ENCODE results near the gene MROH7. TPM values are rescaled to one million over a fixed set of nuclear protein-coding genes. Genes with fewer than 3 reads are reported as not detected.

MROH7 gene
- total and polyA plus RNA-seq, 4 donors, result 0.07 to 2.8 (median 0.58) TPM

DNA sequence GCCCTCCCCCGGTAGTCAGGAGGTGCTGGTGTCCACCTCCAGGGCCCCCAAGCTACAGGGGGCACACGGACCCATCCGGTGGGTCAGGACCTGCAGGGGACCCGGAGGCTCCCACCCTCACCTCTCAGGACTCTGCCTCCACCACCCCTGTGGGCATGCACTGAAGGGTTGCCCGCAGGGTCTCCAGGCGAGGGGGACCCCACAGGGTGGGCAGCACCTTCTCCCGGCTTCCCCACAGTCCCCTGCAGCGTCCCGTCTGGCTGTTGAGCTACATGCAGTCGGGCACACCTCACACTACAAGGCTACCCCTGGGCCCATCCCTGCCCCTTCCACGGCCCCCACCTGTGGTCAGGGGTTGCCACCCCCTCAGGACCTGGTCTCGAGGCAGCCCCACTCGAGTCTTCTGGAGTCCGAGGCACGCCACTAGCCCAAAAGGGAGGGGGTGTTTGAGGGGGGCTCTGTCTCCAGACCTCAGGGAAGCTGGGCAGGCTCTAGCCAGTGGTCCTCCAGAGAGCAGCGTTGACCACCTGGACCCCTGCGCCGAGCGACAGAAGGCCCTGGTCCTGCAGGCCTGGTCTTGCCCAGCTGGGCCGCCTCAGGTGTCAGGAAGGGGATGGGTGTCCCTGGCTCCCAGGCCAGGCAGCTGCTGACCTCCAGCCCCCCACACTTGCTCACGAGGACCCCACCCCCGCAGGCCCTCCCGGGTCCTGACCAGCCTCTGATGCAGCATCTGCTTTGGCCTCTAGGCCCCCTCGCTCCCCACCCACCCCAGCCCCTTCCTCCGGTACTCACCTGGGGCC is 113.1 kb downstream of the MROH7 start:
- Histone ChIP-seq H3K4me3 (ENCODE audit: low read depth in 1 of 3, low read length in 3 of 3) (no peak overlapping the region), H3K4me1 (ENCODE audit: control insufficient read depth in 4 of 4, insufficient read depth in 4 of 4, low read length in 3 of 4) (no peaks in the 10 kb centered on the region), H3K36me3 (ENCODE audit: control insufficient read depth in 4 of 4, insufficient read depth in 3 of 4, low read depth in 1 of 4, low read length in 3 of 4) (peaks cover 0 to 18% (median 6%) of the 10 kb centered on the region in 4 donors), H3K9me3 (ENCODE audit: control insufficient read depth in 4 of 4, low read length in 3 of 4) (no peaks in the 10 kb centered on the region), H3K27ac (ENCODE audit: low read depth in 1 of 2, low read length in 2 of 2) (no peak overlapping the region), H3K27me3 (ENCODE audit: control insufficient read depth in 4 of 4, insufficient read depth in 4 of 4, low read length in 3 of 4) (no peaks in the 10 kb centered on the region), H3K9ac (ENCODE audit: low read depth in 1 of 2, low read length in 2 of 2) (no peak overlapping the region)
- DNase-seq (ENCODE audit: low spot score), result no peak
- TF ChIP-seq, protein P1, sequence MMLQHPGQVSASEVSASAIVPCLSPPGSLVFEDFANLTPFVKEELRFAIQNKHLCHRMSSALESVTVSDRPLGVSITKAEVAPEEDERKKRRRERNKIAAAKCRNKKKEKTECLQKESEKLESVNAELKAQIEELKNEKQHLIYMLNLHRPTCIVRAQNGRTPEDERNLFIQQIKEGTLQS (IDR thresholded peaks at IDR 0.05), result no peak
- TF ChIP-seq FOXA1 (IDR thresholded peaks at IDR 0.05), result no peak
- no peak for TF ChIP-seq GABPA (IDR thresholded peaks at IDR 0.05 in 1 of 2, conservative IDR thresholded peaks at IDR 0.05 in 1 of 2)
- no peak for TF ChIP-seq RXRA (IDR thresholded peaks at IDR 0.05)
- TF ChIP-seq, protein P2, sequence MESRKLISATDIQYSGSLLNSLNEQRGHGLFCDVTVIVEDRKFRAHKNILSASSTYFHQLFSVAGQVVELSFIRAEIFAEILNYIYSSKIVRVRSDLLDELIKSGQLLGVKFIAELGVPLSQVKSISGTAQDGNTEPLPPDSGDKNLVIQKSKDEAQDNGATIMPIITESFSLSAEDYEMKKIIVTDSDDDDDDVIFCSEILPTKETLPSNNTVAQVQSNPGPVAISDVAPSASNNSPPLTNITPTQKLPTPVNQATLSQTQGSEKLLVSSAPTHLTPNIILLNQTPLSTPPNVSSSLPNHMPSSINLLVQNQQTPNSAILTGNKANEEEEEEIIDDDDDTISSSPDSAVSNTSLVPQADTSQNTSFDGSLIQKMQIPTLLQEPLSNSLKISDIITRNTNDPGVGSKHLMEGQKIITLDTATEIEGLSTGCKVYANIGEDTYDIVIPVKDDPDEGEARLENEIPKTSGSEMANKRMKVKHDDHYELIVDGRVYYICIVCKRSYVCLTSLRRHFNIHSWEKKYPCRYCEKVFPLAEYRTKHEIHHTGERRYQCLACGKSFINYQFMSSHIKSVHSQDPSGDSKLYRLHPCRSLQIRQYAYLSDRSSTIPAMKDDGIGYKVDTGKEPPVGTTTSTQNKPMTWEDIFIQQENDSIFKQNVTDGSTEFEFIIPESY (IDR thresholded peaks at IDR 0.05), result no peak
- no peak for TF ChIP-seq SP1 (IDR thresholded peaks at IDR 0.05)
- no peak for TF ChIP-seq FOXA2 (IDR thresholded peaks at IDR 0.05)
- TF ChIP-seq, protein P3, sequence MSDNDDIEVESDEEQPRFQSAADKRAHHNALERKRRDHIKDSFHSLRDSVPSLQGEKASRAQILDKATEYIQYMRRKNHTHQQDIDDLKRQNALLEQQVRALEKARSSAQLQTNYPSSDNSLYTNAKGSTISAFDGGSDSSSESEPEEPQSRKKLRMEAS (IDR thresholded peaks at IDR 0.05), result no peak
- TF ChIP-seq EGR1 (IDR thresholded peaks at IDR 0.05; ENCODE audit: low read depth in 2 of 2), result no peak
- no peak for TF ChIP-seq YY1 (IDR thresholded peaks at IDR 0.05)
- no peak for TF ChIP-seq NR2F2 (IDR thresholded peaks at IDR 0.05)
- TF ChIP-seq TAF1 (conservative IDR thresholded peaks at IDR 0.05), result no peak
- TF ChIP-seq, protein P4, sequence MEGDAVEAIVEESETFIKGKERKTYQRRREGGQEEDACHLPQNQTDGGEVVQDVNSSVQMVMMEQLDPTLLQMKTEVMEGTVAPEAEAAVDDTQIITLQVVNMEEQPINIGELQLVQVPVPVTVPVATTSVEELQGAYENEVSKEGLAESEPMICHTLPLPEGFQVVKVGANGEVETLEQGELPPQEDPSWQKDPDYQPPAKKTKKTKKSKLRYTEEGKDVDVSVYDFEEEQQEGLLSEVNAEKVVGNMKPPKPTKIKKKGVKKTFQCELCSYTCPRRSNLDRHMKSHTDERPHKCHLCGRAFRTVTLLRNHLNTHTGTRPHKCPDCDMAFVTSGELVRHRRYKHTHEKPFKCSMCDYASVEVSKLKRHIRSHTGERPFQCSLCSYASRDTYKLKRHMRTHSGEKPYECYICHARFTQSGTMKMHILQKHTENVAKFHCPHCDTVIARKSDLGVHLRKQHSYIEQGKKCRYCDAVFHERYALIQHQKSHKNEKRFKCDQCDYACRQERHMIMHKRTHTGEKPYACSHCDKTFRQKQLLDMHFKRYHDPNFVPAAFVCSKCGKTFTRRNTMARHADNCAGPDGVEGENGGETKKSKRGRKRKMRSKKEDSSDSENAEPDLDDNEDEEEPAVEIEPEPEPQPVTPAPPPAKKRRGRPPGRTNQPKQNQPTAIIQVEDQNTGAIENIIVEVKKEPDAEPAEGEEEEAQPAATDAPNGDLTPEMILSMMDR (IDR thresholded peaks at IDR 0.05; ENCODE audit: low read depth, low read length, missing input control), result no peak
- WGBS, result 92% methylated on average over 25 of the region's 25 CpGs

DNA sequence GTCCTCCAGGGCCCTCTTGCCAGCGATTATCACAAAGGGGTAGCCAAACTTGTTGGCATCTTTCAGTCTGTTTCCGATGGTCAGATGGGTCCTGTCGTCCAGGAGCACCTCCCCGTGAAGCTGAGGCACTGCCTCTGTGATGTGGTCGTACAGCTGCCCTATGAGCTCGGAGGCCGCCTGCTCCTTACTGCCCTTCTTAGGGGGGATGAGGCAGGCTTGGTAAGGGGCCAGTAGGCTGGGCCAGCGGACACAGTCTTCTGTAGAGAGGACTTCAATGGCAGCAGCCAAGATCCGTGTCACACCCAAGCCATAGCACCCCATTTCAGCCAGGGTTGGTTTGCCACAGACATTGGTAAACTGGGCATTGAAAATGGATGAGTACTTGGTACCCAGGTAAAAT is 116.2 kb downstream of the MROH7 start:
- WGBS, result 98% methylated on average over 9 of the region's 9 CpGs
- TF ChIP-seq YY1 (IDR thresholded peaks at IDR 0.05) (no peak), FOXA2 (IDR thresholded peaks at IDR 0.05) (no peak), GABPA (IDR thresholded peaks at IDR 0.05 in 1 of 2, conservative IDR thresholded peaks at IDR 0.05 in 1 of 2) (no peak), FOXA1 (IDR thresholded peaks at IDR 0.05) (no peak), HNF4A (conservative IDR thresholded peaks at IDR 0.05) (no peak), TAF1 (conservative IDR thresholded peaks at IDR 0.05) (no peak), SP1 (IDR thresholded peaks at IDR 0.05) (no peak), RXRA (IDR thresholded peaks at IDR 0.05) (no peak), HNF4G (IDR thresholded peaks at IDR 0.05) (no peak)
- TF ChIP-seq, protein P3 (IDR thresholded peaks at IDR 0.05), result no peak
- TF ChIP-seq, protein P1 (IDR thresholded peaks at IDR 0.05), result no peak
- no peaks in the 10 kb centered on the region for H3K9me3 ChIP-seq (ENCODE audit: control insufficient read depth in 4 of 4, low read length in 3 of 4)
- no peaks in the 10 kb centered on the region for H3K4me1 ChIP-seq (ENCODE audit: control insufficient read depth in 4 of 4, insufficient read depth in 4 of 4, low read length in 3 of 4)
- no peak overlapping the region for H3K9ac ChIP-seq (ENCODE audit: low read depth in 1 of 2, low read length in 2 of 2)
- no peak for DNase-seq (ENCODE audit: low spot score)
- no peak overlapping the region for H3K4me3 ChIP-seq (ENCODE audit: low read depth in 1 of 3, low read length in 3 of 3)
- peaks cover 0 to 18% (median 6%) of the 10 kb centered on the region in 4 donors for H3K36me3 ChIP-seq (ENCODE audit: control insufficient read depth in 4 of 4, insufficient read depth in 3 of 4, low read depth in 1 of 4, low read length in 3 of 4)
- H3K27ac ChIP-seq (ENCODE audit: low read depth in 1 of 2, low read length in 2 of 2), result no peak overlapping the region
- H3K27me3 ChIP-seq (ENCODE audit: control insufficient read depth in 4 of 4, insufficient read depth in 4 of 4, low read length in 3 of 4), result no peaks in the 10 kb centered on the region

All from liver (tissue), 9 donors.